Measurements from ENCODE around the gene CDKN1B. TPM values are rescaled to one million over a fixed set of nuclear protein-coding genes. Genes with fewer than 3 reads are reported as not detected.
A peak's percentile ranks its signal among the peaks of the same experiment; 100 is the strongest.

Gene CDKN1B
- total RNA-seq, 2 donors from 2014 or later, result 202 to 252 TPM

- no peaks in the 10 kb centered on the region for H3K9me3 ChIP-seq (ENCODE audit: control insufficient read depth, low read length, poor library complexity, severe bottlenecking)
- Mint-ChIP-seq H3K36me3 (ENCODE audit: low read depth) (no peaks in the 10 kb centered on the region), H3K4me1 (peaks cover 3% of the 10 kb centered on the region), H3K27me3 (no peaks in the 10 kb centered on the region), H3K4me3 (no peak overlapping the region), H3K27ac (no peak overlapping the region)
- no peak for DNase-seq
- no peak for ATAC-seq
These were observed 30.7 kb upstream of the CDKN1B start for GRCh38 chr12:12686472-12686871.

DNA sequence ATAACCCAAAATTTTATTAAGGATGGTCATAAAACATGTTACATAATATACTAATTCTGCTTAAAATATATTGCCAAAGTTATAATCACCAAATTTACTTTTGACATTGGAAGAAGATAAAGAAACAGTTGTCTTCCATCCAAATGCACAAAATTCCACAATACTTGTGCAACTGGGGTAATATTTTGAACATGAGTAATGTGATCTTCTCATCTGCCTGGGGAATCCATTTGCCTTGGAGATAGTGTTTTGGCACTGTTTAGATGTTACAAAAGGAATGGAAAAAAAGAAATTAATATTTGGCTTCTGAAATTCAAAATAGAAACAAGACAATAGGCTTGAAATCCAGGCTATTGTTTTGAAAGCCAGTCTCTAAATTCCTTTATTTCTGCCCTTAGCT is 30.2 kb upstream of the CDKN1B start:
- Mint-ChIP-seq H3K4me1 (peaks cover 3% of the 10 kb centered on the region), H3K4me3 (no peak overlapping the region), H3K27me3 (no peaks in the 10 kb centered on the region), H3K36me3 (ENCODE audit: low read depth) (no peaks in the 10 kb centered on the region), H3K27ac (no peak overlapping the region)
- ATAC-seq, result no peak
- DNase-seq, result no peak
- no peaks in the 10 kb centered on the region for H3K9me3 ChIP-seq (ENCODE audit: control insufficient read depth, low read length, poor library complexity, severe bottlenecking)

DNA sequence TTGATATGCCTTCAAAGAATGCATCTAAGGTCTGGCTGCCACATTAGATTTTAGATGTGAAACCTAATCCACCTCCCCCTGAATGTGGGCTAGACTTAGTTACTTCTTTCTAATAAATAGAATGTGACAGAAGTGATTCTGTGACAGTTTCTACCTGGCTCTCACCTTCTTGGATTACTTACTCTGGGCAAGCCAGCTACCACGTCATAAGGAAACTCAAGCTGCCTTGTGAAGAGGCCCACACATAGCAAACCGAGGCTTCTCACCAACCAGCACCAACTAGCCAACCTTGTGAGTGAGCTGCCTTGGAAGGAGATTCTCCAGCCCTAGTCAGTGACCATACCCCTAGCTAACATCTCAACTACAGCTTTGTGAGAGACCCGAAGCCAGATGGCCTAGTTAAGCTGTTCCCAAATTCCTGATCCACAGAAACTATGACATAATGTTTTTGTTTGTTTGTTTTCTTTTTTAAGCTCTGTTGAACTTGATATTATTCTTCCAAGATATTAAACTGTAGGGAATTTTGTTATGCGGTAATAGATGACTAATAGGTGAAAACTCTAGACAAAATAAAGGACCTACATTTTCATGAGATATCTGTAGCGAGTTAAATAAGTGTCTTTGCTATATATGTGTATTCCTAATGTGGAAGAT is 27.4 kb upstream of the CDKN1B start:
- no peak for DNase-seq
- no peak overlapping the region for H3K4me3 Mint-ChIP-seq
- no peaks in the 10 kb centered on the region for H3K27me3 Mint-ChIP-seq
- H3K9me3 ChIP-seq (ENCODE audit: control insufficient read depth, low read length, poor library complexity, severe bottlenecking), result no peaks in the 10 kb centered on the region
- no peak overlapping the region for H3K27ac Mint-ChIP-seq
- ATAC-seq, result no peak
- H3K4me1 Mint-ChIP-seq, result no peaks in the 10 kb centered on the region
- no peaks in the 10 kb centered on the region for H3K36me3 Mint-ChIP-seq (ENCODE audit: low read depth)

DNA sequence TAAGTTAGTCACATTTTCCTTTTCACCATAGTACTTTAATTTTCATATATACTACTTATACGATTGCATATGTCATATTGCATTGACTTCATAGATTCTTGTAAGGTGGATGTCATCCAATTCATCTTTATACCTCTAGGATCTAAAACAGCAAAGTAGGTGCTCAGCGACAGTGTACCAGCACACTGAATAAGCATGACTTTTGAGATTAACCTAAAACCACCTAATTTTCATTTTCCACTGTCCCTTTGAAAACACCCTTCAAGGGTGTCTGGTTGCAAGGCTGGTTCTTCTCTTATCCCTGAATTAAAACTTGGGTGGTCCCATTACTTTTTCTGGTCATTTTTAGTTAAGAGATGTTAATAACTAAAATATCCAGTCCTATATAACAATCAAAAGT is 25.6 kb upstream of the CDKN1B start:
- no peak for DNase-seq
- H3K27me3 Mint-ChIP-seq, result no peaks in the 10 kb centered on the region
- peaks cover 8% of the 10 kb centered on the region for H3K4me1 Mint-ChIP-seq
- no peak overlapping the region for H3K4me3 Mint-ChIP-seq
- H3K27ac Mint-ChIP-seq, result no peak overlapping the region
- no peaks in the 10 kb centered on the region for H3K9me3 ChIP-seq (ENCODE audit: control insufficient read depth, low read length, poor library complexity, severe bottlenecking)
- H3K36me3 Mint-ChIP-seq (ENCODE audit: low read depth), result no peaks in the 10 kb centered on the region
- no peak for ATAC-seq

DNA sequence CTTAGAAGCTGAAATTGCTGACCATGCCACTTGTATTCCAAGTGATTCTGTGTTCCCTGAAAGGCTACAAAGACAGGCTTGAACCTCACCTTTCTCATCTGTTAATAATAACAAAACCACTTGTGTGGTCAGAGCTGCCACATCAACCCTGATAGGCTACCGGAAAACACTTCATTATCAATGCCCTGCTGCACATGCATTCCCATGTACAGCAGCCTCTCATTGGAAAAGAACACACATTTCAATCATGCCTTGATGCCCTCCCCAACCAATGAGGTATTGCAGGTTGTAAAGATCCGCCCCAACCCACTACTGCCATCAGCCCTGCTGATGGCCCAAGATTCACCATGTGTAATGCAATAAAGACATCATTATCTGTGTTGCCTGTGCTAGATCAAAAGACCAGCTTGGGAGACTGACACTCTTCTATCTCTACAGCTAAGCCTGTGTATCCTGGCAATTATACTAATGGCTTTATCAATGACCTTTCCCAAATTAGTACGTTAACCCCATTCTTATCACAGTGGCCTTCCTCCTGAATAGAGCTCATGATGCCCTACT is 24.0 kb upstream of the CDKN1B start:
- ATAC-seq (no peak), DNase-seq (no peak)
- Mint-ChIP-seq H3K4me3 (no peak overlapping the region), H3K27ac (peak overlapping the region; percentile 14), H3K36me3 (ENCODE audit: low read depth) (no peaks in the 10 kb centered on the region), H3K27me3 (no peaks in the 10 kb centered on the region), H3K4me1 (peaks cover 18% of the 10 kb centered on the region)
- no peaks in the 10 kb centered on the region for H3K9me3 ChIP-seq (ENCODE audit: control insufficient read depth, low read length, poor library complexity, severe bottlenecking)

GRCh38 chr12:12696562-12697383 is 20.4 kb upstream of the CDKN1B start:
- peaks cover 21% of the 10 kb centered on the region for H3K4me1 Mint-ChIP-seq

DNA sequence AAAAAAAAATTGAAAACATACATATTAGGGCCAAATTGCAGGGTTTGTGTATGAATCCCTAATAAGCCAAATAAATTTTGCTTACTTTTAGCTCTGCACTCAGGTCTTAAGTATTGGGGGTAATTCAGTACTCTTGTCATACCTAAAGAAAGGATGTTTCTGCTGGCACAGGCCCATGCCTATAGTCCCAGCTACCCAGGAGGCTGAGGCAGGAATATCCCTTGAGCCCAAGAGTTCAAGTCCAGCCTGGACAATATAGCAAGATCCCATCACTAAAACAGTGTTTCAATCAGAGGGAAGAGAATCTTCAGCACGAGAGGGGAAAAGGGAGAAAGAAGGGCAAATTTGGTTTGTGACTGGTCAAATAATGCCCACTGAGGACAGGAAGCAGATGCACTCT is 17.8 kb upstream of the CDKN1B start:
- DNase-seq, result no peak
- no peaks in the 10 kb centered on the region for H3K27me3 Mint-ChIP-seq
- H3K4me3 Mint-ChIP-seq, result no peak overlapping the region
- no peak for ATAC-seq
- no peaks in the 10 kb centered on the region for H3K36me3 Mint-ChIP-seq (ENCODE audit: low read depth)
- H3K4me1 Mint-ChIP-seq, result peaks cover 21% of the 10 kb centered on the region
- H3K27ac Mint-ChIP-seq, result peak overlapping the region; percentile 11
- H3K9me3 ChIP-seq (ENCODE audit: control insufficient read depth, low read length, poor library complexity, severe bottlenecking), result no peaks in the 10 kb centered on the region

More at GRCh38 chr12:12696562-12697383, 20.4 kb upstream of the CDKN1B start:
- DNase-seq (peak; percentile 85 to 92 (median 90)), ATAC-seq (peak; percentile 90)
- Mint-ChIP-seq H3K27me3 (no peaks in the 10 kb centered on the region), H3K27ac (peak overlapping the region; percentile 99), H3K36me3 (ENCODE audit: low read depth) (no peaks in the 10 kb centered on the region), H3K4me3 (peak overlapping the region; percentile 92)
- no peaks in the 10 kb centered on the region for H3K9me3 ChIP-seq (ENCODE audit: control insufficient read depth, low read length, poor library complexity, severe bottlenecking)

DNA sequence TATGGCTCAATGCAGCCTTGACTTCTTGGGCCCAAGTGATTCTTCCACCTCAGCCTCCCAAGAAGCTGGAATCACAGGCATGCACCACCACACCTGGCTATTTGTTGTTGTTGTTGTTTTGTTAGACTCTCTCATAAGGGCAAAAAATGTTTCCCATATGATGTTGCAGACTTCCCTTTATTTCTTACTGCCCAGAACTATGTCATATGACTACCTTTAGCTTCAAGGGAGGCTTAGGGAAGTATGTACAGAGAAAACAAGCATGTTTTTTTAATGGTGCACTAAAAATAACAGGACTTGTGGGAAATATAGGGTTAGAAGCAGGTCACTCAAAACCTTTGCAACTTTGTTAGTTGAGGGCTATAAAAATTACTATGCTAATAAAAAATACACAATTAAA is 16.9 kb upstream of the CDKN1B start:
- ATAC-seq, result no peak
- peaks cover 26% of the 10 kb centered on the region for H3K4me1 Mint-ChIP-seq
- no peak overlapping the region for H3K4me3 Mint-ChIP-seq
- H3K27me3 Mint-ChIP-seq, result no peaks in the 10 kb centered on the region
- peak overlapping the region; percentile 11 for H3K27ac Mint-ChIP-seq
- H3K36me3 Mint-ChIP-seq (ENCODE audit: low read depth), result no peaks in the 10 kb centered on the region
- H3K9me3 ChIP-seq (ENCODE audit: control insufficient read depth, low read length, poor library complexity, severe bottlenecking), result no peaks in the 10 kb centered on the region
- DNase-seq, result no peak

- H3K27me3 Mint-ChIP-seq, result no peaks in the 10 kb centered on the region
- H3K9me3 ChIP-seq (ENCODE audit: control insufficient read depth, low read length, poor library complexity, severe bottlenecking), result no peaks in the 10 kb centered on the region
- DNase-seq, result no peak
- peaks cover 18% of the 10 kb centered on the region for H3K4me1 Mint-ChIP-seq
- no peak for ATAC-seq
- no peak overlapping the region for H3K4me3 Mint-ChIP-seq
- no peak overlapping the region for H3K27ac Mint-ChIP-seq
- no peaks in the 10 kb centered on the region for H3K36me3 Mint-ChIP-seq (ENCODE audit: low read depth)
These were observed 15.7 kb upstream of the CDKN1B start for GRCh38 chr12:12701457-12701856.

DNA sequence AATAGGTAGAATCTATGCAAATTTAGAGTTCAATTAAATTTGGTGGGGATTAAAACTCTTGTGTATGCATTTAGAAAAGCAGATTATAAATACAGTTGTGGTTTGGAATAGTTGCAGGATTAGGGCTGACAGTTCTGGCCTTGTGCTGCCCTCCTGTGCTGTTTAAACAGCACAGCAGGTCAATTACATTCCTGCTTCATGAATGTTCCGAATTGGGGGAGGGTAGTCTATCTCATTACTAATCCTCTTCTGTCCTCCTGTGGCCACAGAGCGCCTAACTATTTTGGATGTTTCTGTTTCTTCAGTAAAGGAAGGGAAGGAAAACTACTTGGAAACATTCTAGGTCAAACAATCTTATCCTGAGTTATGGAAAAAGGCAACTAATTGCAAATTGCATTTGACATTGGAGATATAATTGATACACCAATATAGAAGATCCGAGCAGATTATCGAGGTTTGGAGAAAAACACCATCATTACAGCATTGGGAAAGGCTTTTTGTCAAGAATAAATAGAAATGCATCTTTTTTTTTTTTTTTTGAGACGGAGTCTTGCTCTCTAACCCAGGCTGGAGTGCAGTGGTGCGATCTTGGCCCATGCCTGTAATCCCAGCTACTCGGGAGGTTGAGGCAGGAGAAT is 12.5 kb upstream of the CDKN1B start:
- peak overlapping the region; percentile 81 for H3K27ac Mint-ChIP-seq
- peak overlapping the region; percentile 60 for H3K4me3 Mint-ChIP-seq
- H3K4me1 Mint-ChIP-seq, result peaks cover 8% of the 10 kb centered on the region
- DNase-seq, result no peak
- H3K9me3 ChIP-seq (ENCODE audit: control insufficient read depth, low read length, poor library complexity, severe bottlenecking), result no peaks in the 10 kb centered on the region
- no peaks in the 10 kb centered on the region for H3K36me3 Mint-ChIP-seq (ENCODE audit: low read depth)
- no peaks in the 10 kb centered on the region for H3K27me3 Mint-ChIP-seq
- peak; percentile 81 for ATAC-seq

GRCh38 chr12:12705838-12706520 is 11.2 kb upstream of the CDKN1B start:
- Mint-ChIP-seq H3K27ac (no peak overlapping the region), H3K36me3 (ENCODE audit: low read depth) (no peaks in the 10 kb centered on the region), H3K4me3 (no peak overlapping the region), H3K4me1 (peaks cover 6% of the 10 kb centered on the region), H3K27me3 (no peaks in the 10 kb centered on the region)
- peak; percentile 93 for ATAC-seq
- peak in 2 of 3 donors; percentile 37 to 63 for DNase-seq
- H3K9me3 ChIP-seq (ENCODE audit: control insufficient read depth, low read length, poor library complexity, severe bottlenecking), result no peaks in the 10 kb centered on the region

DNA sequence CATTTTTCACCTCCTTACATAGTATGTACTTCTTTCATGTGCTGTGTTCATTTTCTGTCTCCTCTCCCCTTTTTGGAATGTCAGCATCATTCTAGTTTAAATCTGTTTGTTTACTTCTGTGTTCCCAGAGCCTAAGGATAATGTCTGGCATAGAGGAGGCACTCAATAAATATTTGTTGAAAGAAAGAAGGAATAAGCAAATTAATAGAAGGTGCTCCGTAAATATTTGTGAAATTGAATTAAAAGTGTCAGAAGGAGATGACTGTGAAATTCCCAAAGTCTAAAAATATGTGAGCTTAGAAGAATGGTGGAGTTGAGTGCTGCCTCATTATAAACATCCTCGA is 3.3 kb upstream of the CDKN1B start:
- no peaks in the 10 kb centered on the region for H3K27me3 Mint-ChIP-seq
- peak overlapping the region; percentile 98 for H3K4me3 Mint-ChIP-seq
- peaks cover 54% of the 10 kb centered on the region for H3K4me1 Mint-ChIP-seq
- no peaks in the 10 kb centered on the region for H3K9me3 ChIP-seq (ENCODE audit: control insufficient read depth, low read length, poor library complexity, severe bottlenecking)
- ATAC-seq (no peak), DNase-seq (no peak)
- H3K27ac Mint-ChIP-seq, result peak overlapping the region; percentile 100
- peaks cover 9% of the 10 kb centered on the region for H3K36me3 Mint-ChIP-seq (ENCODE audit: low read depth)

Data from T-helper 17 cell (primary cell).